ENCODE results near the gene TTC24. TPM values are rescaled to one million over a fixed set of nuclear protein-coding genes. Genes with fewer than 3 reads are reported as not detected.

The TTC24 gene
- not detected for total RNA-seq

DNA sequence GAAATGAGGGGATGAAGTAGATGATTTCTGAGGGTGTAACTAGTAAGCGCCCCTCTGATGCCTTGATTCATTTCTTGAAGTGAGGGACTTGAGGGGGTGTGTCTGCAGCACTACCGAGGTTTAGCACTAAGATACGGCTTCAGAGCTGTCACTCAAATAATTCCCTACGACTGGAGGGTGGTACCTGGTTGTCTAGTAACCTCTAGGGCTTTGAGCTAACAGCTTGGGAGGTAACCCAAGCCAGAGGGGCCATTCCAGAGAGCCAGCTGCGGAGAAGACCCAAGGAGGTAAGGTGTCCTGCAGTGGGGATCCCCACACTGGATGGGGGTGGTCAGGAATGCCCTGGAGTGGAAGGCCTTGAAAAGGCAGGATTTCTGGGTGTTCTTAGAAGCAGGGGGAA is at the start of gene TTC24:
TTC24 (plus strand) TSS at position 252 of the 400 bp plus-strand sequence. CDS start 1,642 bp downstream, outside the sequence.
- DNase-seq: no peak
- H3K9me3 ChIP-seq: no peaks in the 10 kb centered on the region
- no peaks in the 10 kb centered on the region for H3K27me3 ChIP-seq
- TF ChIP-seq POLR2A (IDR thresholded peaks at IDR 0.05): no peak
- TF ChIP-seq, protein P1, sequence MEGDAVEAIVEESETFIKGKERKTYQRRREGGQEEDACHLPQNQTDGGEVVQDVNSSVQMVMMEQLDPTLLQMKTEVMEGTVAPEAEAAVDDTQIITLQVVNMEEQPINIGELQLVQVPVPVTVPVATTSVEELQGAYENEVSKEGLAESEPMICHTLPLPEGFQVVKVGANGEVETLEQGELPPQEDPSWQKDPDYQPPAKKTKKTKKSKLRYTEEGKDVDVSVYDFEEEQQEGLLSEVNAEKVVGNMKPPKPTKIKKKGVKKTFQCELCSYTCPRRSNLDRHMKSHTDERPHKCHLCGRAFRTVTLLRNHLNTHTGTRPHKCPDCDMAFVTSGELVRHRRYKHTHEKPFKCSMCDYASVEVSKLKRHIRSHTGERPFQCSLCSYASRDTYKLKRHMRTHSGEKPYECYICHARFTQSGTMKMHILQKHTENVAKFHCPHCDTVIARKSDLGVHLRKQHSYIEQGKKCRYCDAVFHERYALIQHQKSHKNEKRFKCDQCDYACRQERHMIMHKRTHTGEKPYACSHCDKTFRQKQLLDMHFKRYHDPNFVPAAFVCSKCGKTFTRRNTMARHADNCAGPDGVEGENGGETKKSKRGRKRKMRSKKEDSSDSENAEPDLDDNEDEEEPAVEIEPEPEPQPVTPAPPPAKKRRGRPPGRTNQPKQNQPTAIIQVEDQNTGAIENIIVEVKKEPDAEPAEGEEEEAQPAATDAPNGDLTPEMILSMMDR (IDR thresholded peaks at IDR 0.05): no peak
- H3K36me3 ChIP-seq: no peaks in the 10 kb centered on the region
- H3K4me1 ChIP-seq: peaks cover 0 to 3% (median 0%) of the 10 kb centered on the region in 4 donors
- no peak within 1 kb of the TSS for H3K4me3 ChIP-seq
- no peak within 1 kb of the TSS for H3K27ac ChIP-seq

DNA sequence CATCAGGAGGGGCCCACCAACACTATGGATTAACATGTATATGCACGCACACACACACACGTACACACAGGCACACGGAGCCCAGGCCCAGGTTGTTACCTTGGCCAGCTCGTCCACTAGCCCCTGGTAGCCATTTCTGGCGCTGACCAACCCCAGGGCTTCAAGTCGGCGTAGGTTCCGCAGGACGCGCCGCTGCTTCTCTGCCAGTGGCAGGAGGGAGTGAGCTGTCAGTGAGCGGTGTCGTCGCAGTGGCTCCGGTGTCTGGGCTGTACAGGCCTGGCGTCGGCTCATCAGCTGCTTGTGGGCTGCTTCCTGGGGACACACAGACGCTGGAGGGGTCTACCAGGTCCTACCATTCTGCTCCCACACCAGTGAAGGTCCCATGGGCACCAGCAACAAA is 49.5 kb upstream of the TTC24 start:
- H3K27ac ChIP-seq: no peak overlapping the region
- TF ChIP-seq, protein P1 (IDR thresholded peaks at IDR 0.05): no peak
- TF ChIP-seq POLR2A (IDR thresholded peaks at IDR 0.05): no peak
- no peaks in the 10 kb centered on the region for H3K36me3 ChIP-seq
- H3K27me3 ChIP-seq: no peaks in the 10 kb centered on the region
- no peak for DNase-seq
- no peak overlapping the region for H3K4me3 ChIP-seq
- no peaks in the 10 kb centered on the region for H3K4me1 ChIP-seq
- no peaks in the 10 kb centered on the region for H3K9me3 ChIP-seq

DNA sequence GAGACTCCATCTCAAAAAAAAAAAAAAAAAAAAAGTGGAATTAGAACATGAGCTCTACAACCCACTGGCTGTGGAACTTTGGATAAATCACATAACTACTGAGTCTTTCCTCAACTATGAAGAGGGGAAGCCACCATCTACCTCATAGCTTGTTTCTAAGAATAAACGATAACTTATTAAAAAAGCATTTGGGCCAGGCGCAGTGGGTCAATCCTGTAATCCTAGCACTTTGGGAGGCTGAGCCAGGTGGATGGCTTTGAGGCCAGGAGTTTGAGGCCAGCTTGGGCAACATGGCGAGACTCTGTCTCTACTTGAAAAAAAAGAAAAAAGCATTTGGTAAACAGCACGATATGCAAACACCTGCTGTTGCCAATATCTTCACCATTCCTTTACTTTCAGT is 47.1 kb upstream of the TTC24 start:
- Histone ChIP-seq H3K27me3 (no peaks in the 10 kb centered on the region), H3K4me1 (no peaks in the 10 kb centered on the region), H3K9me3 (no peaks in the 10 kb centered on the region), H3K36me3 (no peaks in the 10 kb centered on the region), H3K27ac (no peak overlapping the region), H3K4me3 (no peak overlapping the region)
- TF ChIP-seq POLR2A (IDR thresholded peaks at IDR 0.05): no peak
- TF ChIP-seq, protein P1 (IDR thresholded peaks at IDR 0.05): no peak
- no peak for DNase-seq

DNA sequence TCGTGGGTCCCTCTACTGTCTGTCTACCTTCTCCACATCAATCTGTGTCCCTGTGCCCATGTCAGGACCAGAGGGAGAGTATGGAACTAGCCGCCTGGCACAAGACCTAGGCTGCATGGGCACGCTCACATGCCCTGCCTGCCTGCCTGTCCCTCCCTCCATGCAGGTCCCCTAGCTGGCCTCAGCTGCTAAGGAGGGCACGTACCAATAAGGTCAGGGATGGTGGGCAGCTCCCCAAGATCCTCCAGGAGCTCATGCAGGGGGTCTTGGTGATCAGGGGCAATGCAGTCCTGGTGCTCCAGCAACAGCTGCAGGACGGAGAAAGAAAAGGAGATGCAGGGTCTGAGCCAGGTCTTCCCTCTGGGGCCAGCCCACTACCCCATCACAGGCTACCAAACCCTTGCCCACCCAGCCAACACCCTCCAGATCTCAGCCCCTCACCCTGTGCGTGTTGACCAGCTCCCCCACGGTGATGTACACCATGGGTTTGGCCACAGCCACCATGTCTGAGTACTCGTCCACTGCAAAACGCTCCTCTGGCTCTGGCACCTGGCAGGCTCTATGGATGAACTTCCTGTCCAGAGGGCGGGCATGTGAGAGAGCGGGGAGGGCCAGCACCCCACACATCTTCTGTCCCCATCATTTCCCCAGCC is 45.8 kb upstream of the TTC24 start:
- H3K27me3 ChIP-seq: no peaks in the 10 kb centered on the region
- no peak overlapping the region for H3K27ac ChIP-seq
- H3K4me1 ChIP-seq: no peaks in the 10 kb centered on the region
- no peak for TF ChIP-seq POLR2A (IDR thresholded peaks at IDR 0.05)
- H3K4me3 ChIP-seq: no peak overlapping the region
- DNase-seq: peak in 1 of 3 donors; percentile 26
- no peaks in the 10 kb centered on the region for H3K36me3 ChIP-seq
- H3K9me3 ChIP-seq: no peaks in the 10 kb centered on the region

DNA sequence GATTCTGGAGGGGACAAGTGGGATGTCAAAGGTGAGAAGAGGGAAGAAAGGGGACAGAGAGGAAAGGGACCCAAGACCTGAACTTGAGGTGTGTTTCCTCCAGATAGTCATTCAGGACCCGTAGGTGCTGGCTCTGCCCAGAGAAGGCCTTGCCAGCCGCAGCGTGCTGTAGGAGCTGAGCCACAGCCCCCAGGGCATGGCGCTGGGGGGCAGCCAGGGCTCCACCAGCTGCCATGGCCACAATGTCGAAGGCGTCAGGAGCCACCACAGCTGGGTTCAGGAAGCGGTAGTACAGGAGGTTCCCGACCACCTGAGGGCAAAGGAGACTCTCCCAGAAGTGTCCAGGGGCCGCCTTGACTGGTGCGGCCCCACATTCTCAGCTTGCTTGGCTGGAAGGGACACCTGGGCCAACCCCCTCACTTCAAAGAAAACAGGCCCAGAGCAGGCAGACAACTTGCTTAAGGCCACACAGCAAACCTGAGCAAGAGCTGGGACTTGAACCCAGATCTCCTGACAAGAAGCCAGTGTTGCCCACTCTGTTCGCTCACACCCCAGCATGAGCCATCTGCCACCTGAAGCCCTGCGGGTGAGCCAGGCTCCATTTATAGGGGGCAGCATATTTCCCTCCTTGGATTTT is 45.0 kb upstream of the TTC24 start:
- TF ChIP-seq, protein P1 (IDR thresholded peaks at IDR 0.05): no peak
- no peak for TF ChIP-seq POLR2A (IDR thresholded peaks at IDR 0.05)
- H3K9me3 ChIP-seq: no peaks in the 10 kb centered on the region
- no peaks in the 10 kb centered on the region for H3K36me3 ChIP-seq
- peak in 1 of 3 donors; percentile 28 for DNase-seq
- no peak overlapping the region for H3K4me3 ChIP-seq
- no peaks in the 10 kb centered on the region for H3K27me3 ChIP-seq
- no peaks in the 10 kb centered on the region for H3K4me1 ChIP-seq
- no peak overlapping the region for H3K27ac ChIP-seq

DNA sequence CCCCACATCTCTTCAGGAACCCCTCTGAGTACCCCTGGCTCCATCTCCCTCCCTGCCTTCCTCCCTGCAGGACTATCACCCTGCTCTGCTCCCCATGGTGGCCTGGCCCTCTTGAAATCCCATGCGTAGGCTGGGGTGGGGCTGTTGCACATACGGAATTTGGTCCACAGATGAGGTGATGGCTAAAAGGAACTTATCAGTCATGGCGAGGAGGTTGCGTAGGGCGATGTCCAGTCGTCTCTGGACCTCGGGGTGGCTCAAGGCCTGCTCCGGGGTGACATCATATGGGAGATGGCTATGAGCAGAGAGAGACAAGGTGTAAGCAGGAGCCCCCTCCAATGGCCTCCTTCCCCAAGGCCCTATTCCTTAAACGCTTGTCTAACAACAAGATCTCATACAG is 42.5 kb upstream of the TTC24 start:
- Histone ChIP-seq H3K4me1 (no peaks in the 10 kb centered on the region), H3K27ac (no peak overlapping the region), H3K27me3 (no peaks in the 10 kb centered on the region), H3K36me3 (no peaks in the 10 kb centered on the region), H3K4me3 (no peak overlapping the region), H3K9me3 (no peaks in the 10 kb centered on the region)
- peak in 1 of 3 donors; percentile 23 for DNase-seq
- TF ChIP-seq, protein P1 (IDR thresholded peaks at IDR 0.05): no peak
- no peak for TF ChIP-seq POLR2A (IDR thresholded peaks at IDR 0.05)
